GM12801 (cell line): ENCODE results near the gene METTL23.

Experiments
- CTCF ChIP-seq: IDR thresholded peaks from one replicate; pipeline ENCODE4 v1.5.1; 2011; ENCODE audit warnings: control low read depth; ENCODE audit not compliant: insufficient read length; ENCODE audit errors: extremely low read depth

The METTL23 gene

GRCh38 chr17:76713765-76714164, 12.9 kb upstream of the METTL23 start:
- TF ChIP-seq CTCF = no peak

- no peak for TF ChIP-seq CTCF
Observed at GRCh38 chr17:76714336-76714735, 12.3 kb upstream of the METTL23 start.

GRCh38 chr17:76714822-76715495, 11.7 kb upstream of the METTL23 start:
- no peak for TF ChIP-seq CTCF

- no peak for TF ChIP-seq CTCF
Observed at GRCh38 chr17:76715496-76715830, 11.2 kb upstream of the METTL23 start.

GRCh38 chr17:76716146-76716838, 10.3 kb upstream of the METTL23 start:
- TF ChIP-seq CTCF = no peak

- no peak for TF ChIP-seq CTCF
Observed at GRCh38 chr17:76716839-76717215, 9.8 kb upstream of the METTL23 start.

GRCh38 chr17:76718516-76718915, 8.1 kb upstream of the METTL23 start:
- no peak for TF ChIP-seq CTCF
